NCI-H2081 (cell line): ENCODE results near the gene IQGAP2.

Experiments
- DNase-seq, 2 experiments: peaks; one replicate each; lab custom pipeline; 2025; lab: John Stamatoyannopoulos, UW

The IQGAP2 gene

GRCh38 chr5:76477571-76477970 lies 74.5 kb downstream of the IQGAP2 start:
- no peak for DNase-seq

GRCh38 chr5:76479281-76479680 lies 76.2 kb downstream of the IQGAP2 start:
- DNase-seq: no peak

GRCh38 chr5:76479973-76480667 lies 77.0 kb downstream of the IQGAP2 start:
- no peak for DNase-seq

GRCh38 chr5:76482984-76483383 lies 79.9 kb downstream of the IQGAP2 start:
- peak in 1 of 2 experiments; percentile 8 for DNase-seq

- DNase-seq: no peak
Measured at GRCh38 chr5:76483433-76483832, 80.3 kb downstream of the IQGAP2 start.

- DNase-seq: no peak
Measured at GRCh38 chr5:76483881-76484280, 80.8 kb downstream of the IQGAP2 start.

DNA sequence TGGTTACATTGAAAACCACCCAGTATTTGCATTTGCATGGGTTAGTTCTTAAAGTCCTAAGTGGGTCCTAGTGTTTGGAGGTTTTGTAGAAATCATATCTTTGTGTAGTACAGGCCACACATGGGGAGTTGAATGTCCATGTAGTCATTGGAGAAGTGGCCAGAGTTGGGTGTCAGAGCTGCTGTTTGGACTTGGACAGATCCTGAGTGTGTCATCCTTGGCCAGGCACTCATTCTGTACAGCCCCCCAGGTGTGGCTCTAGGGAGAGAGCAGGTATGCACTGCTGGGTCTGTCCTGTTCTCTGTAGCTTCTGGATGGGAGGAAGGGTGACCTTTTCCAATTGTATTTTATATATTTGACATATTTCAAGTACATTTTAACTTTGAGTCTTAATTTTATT lies 82.4 kb downstream of the IQGAP2 start:
- no peak for DNase-seq

DNA sequence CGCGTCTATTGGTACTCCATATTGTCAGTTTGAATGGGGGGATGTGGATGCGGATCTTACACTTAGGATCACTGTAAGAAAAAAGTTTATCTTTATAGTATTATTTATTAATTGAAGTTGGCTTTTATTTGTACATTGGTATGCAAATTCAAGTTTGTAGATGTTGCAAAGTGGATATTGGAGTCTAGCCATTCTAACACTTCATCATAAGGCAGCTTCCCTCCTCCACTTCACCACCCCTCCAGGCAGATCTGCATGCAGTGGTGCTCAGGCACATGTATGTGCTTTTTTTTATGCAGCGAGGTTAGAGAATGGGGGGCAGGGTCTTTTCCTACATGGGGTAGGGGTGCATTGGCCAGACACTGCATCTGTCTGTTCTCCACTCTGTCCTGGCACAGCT lies 84.3 kb downstream of the IQGAP2 start:
- no peak for DNase-seq

DNA sequence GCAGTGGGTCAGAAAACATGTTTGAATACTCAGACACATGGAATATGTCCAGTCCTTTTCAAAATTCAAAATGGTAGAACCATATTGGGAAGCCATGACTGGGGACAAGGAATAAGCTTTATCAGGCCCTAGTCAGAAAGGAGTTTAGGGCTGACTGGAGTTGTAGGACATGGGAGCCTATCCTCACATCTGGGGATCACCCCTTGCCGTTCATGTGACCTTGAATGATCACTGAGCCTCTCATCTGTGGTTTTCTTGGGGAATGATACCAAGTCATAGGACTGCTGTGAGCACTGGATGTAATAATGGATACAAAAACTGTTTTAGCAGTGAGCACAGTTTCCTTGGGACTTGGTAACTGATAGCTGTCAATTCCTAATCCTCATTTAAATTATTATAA lies 84.7 kb downstream of the IQGAP2 start:
- DNase-seq: no peak

- no peak for DNase-seq
Measured at GRCh38 chr5:76488969-76489368, 85.9 kb downstream of the IQGAP2 start.

GRCh38 chr5:76489877-76490688 lies 87.0 kb downstream of the IQGAP2 start:
- DNase-seq: no peak

- no peak for DNase-seq
Measured at GRCh38 chr5:76490960-76491359, 87.9 kb downstream of the IQGAP2 start.

- no peak for DNase-seq
Measured at GRCh38 chr5:76492819-76493189, 89.7 kb downstream of the IQGAP2 start.

DNA sequence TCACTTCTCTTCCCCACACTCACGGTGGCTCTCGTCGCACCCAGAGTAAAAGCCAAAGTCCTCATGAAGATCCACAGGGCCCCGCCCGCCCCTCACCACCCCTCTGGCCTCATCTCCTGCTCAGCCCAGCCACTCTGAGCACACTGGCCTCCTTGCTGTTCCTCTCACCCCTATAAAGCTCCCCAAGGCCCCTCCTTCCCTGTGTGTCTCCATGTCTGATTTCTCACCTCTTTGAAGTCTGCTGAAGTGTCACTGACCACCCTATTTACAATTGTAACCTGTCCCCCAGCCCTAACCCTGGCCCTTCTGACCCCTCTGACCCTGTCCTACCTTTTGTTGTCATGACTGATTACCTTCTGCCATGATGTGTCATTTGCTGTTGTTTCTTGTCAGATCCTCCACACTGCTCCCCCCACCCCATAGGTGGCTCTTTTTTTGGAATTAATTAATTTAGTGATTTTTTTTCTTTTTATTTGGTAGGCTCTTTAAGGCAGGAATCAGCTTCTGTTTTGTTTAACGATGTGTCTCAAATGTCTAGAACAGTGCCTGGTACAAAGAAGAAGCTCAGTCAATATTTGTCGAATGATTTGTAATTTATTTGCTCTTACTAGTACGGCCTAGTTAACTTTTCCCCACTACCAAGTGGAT lies 90.2 kb downstream of the IQGAP2 start:
- no peak for DNase-seq

DNA sequence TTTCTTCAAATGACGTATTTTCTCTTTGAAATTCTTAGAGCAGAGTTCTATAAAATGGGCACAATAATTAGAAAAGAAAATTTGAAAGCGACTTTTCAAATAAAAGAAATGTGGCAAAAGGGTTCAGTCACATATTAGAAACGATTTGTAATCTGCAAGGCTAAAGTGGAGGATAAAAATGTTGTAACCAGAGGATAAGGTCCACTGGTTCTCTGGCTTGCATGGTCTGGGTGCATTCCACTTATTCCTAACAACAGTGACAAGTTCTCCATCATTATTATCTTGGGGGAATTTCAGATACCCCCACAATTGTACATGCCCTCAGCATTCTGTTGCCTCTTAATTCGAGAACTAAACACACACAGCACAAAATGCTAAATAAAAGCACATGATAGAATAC lies 91.1 kb downstream of the IQGAP2 start:
- DNase-seq: no peak

GRCh38 chr5:76495870-76496269 lies 92.8 kb downstream of the IQGAP2 start:
- no peak for DNase-seq

GRCh38 chr5:76497065-76497460 lies 94.0 kb downstream of the IQGAP2 start:
- DNase-seq: no peak

DNA sequence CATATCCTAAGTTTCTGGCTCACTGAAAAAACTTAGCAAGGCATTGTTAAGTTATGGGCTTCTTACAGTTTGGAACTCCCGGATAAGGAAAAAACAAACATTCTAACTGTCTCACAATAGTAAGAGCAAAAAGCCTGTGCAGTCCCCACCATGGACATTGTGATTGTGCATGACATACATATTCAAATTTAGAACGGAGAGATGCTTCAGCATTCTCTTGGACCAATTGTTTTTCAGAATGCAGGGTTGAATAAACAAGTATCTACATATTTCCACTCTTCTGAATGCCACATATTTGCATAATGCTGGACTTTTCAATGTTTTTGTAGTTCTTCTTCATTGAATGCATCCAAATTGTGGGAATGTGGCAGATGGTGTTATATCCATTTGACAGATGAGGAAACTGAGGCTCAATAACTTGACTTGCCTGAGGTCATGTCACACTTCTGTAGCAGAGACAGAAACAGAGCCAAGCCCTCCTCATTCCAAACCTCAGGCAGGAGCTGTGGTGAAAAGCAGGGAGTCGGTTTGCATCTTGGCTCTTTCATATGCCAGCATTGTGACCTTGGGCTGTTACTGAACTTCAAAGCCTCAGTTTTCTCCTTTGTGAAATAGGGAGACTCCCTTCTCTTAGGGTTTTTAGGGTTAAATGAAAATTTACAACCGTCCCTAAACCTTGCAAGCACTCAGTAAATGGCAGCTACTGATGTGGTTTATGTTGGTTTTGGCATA lies 95.1 kb downstream of the IQGAP2 start:
- DNase-seq: no peak

- DNase-seq: no peak
Measured at GRCh38 chr5:76499507-76500161, 96.5 kb downstream of the IQGAP2 start.

- DNase-seq: no peak
Measured at GRCh38 chr5:76500633-76501393, 97.7 kb downstream of the IQGAP2 start.

- no peak for DNase-seq
Measured at GRCh38 chr5:76503929-76504328, 100.8 kb downstream of the IQGAP2 start.
